ENCODE measurements around the gene SERINC3.

DNA sequence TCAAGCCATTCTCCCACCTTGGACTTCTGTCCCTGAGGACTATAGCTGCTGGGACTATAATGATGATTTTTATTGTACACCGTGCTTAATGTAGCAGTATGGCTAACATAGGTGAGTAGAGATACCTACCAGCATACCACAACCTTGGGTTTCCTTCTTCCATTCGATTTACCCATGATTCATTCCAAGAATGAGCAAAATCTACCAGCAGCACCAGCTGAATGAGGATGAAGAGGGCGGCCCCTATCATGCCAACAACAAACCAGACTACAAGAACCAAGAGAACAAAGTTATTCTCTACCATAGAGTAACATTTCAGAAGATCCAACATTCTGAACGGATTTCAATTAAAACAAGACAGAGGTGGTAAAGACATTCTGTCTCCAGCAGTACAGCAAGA lies 12.1 kb downstream of the SERINC3 start:
- TF ChIP-seq, protein P1, sequence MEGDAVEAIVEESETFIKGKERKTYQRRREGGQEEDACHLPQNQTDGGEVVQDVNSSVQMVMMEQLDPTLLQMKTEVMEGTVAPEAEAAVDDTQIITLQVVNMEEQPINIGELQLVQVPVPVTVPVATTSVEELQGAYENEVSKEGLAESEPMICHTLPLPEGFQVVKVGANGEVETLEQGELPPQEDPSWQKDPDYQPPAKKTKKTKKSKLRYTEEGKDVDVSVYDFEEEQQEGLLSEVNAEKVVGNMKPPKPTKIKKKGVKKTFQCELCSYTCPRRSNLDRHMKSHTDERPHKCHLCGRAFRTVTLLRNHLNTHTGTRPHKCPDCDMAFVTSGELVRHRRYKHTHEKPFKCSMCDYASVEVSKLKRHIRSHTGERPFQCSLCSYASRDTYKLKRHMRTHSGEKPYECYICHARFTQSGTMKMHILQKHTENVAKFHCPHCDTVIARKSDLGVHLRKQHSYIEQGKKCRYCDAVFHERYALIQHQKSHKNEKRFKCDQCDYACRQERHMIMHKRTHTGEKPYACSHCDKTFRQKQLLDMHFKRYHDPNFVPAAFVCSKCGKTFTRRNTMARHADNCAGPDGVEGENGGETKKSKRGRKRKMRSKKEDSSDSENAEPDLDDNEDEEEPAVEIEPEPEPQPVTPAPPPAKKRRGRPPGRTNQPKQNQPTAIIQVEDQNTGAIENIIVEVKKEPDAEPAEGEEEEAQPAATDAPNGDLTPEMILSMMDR (IDR thresholded peaks at IDR 0.05) = no peak
- no peak for TF ChIP-seq POLR2A (IDR thresholded peaks at IDR 0.05)
